Measurements from ENCODE around the gene DENND5B.
"Not testable (repeated sequence)": the region's sequence is repeated elsewhere in the genome, so short reads cannot be mapped to it uniquely, and the experiment has no call there.

DENND5B gene

GRCh38 chr12:31590642-31591379, at the start of gene DENND5B:
TSS of gene DENND5B (minus strand) at chr12:31591136. CDS start at chr12:31590832, 304 bp downstream.
- DNase-seq: no peak

- DNase-seq: no peak
Observed at GRCh38 chr12:31634620-31635019, 43.7 kb upstream of the DENND5B start.

- DNase-seq: no peak
Observed at GRCh38 chr12:31633464-31633863, 42.5 kb upstream of the DENND5B start.

GRCh38 chr12:31631809-31632208, 40.9 kb upstream of the DENND5B start:
- DNase-seq: no peak

GRCh38 chr12:31631023-31631724, 40.2 kb upstream of the DENND5B start:
- no peak for DNase-seq

GRCh38 chr12:31629756-31630732, 39.1 kb upstream of the DENND5B start:
- no peak for DNase-seq

GRCh38 chr12:31627456-31628054, 36.6 kb upstream of the DENND5B start:
- DNase-seq: no peak

- DNase-seq: no peak
Observed at GRCh38 chr12:31626270-31626995, 35.5 kb upstream of the DENND5B start.

GRCh38 chr12:31622038-31622437, 31.1 kb upstream of the DENND5B start:
- DNase-seq: no peak

- DNase-seq: no peak
Observed at GRCh38 chr12:31620311-31620710, 29.4 kb upstream of the DENND5B start.

- no peak for DNase-seq
Observed at GRCh38 chr12:31618228-31619025, 27.5 kb upstream of the DENND5B start.

- no peak for DNase-seq
Observed at GRCh38 chr12:31612819-31613218, 21.9 kb upstream of the DENND5B start.

- not testable (repeated sequence) for DNase-seq
Observed at GRCh38 chr12:31608299-31608698, 17.4 kb upstream of the DENND5B start.

- no peak for DNase-seq
Observed at GRCh38 chr12:31605531-31605930, 14.6 kb upstream of the DENND5B start.

GRCh38 chr12:31603546-31604009, 12.6 kb upstream of the DENND5B start:
- no peak for DNase-seq

GRCh38 chr12:31600750-31601149, 9.8 kb upstream of the DENND5B start:
- DNase-seq: no peak

- no peak for DNase-seq
Observed at GRCh38 chr12:31600252-31600651, 9.3 kb upstream of the DENND5B start.

GRCh38 chr12:31599053-31599452, 8.1 kb upstream of the DENND5B start:
- DNase-seq: no peak

GRCh38 chr12:31597066-31597465, 6.1 kb upstream of the DENND5B start:
- DNase-seq: no peak

- no peak for DNase-seq
Observed at GRCh38 chr12:31594681-31595080, 3.7 kb upstream of the DENND5B start.

- DNase-seq: no peak
Observed at GRCh38 chr12:31591380-31591901, 505 bp upstream of the DENND5B start.

All from stimulated activated naive CD4-positive, alpha-beta T cell treated with Interleukin-2 at 50 U/mL for 16 hours (primary cell).